SK-N-SH (cell line): ENCODE data around the gene MICAL2. TPM values are rescaled to one million over a fixed set of nuclear protein-coding genes. Genes with fewer than 3 reads are reported as not detected.
A peak's percentile ranks its signal among the peaks of the same experiment; 100 is the strongest.

Experiments used
- CTCF ChIA-PET: fragments of 300-600, 350-600 bp; formaldehyde crosslinking; extraction: SDS; loops from one replicate; lab custom pipeline; 2021; lab: Yijun Ruan, JAX
- POLR2A ChIA-PET: fragments of 350-600 bp; sonication (Branson Sonifier 250); formaldehyde crosslinking; extraction: SDS; loops from one replicate; lab custom pipeline; 2020; ENCODE audit warnings: antibody characterized with exemption, inconsistent platforms; lab: Yijun Ruan, JAX
- DNase-seq: peaks from one replicate; pipeline ENCODE4 v3.0.0; 2012
- H2AFZ ChIP-seq: fragments of 200-600 bp; sonication (generic); 2 replicates; pipeline ENCODE4 v1.8.1; 2016; ENCODE audit warnings: antibody characterized with exemption, mild to moderate bottlenecking, low read depth
- H3F3A ChIP-seq: fragments of 200-600 bp; sonication (generic); replicated peaks from 2 replicates; pipeline ENCODE3; 2016; ENCODE audit warnings: antibody characterized with exemption, mild to moderate bottlenecking; ENCODE audit not compliant: insufficient read depth
- H3K27ac ChIP-seq, 2 experiments: fragments of 200-500 bp in 1 of 2; fragments of 200-600 bp in 1 of 2; sonication (Bioruptor generic) in 1 of 2; sonication (generic), shearing (Covaris generic) in 1 of 2; 2 replicates each; pipeline versions ENCODE4 v1.5.1 to v1.6.1; 2014 to 2016; ENCODE audit warnings: low read depth in 2 of 2, inconsistent platforms in 1 of 2, low read length in 1 of 2, mild to moderate bottlenecking in 1 of 2, mixed read lengths in 1 of 2
- H3K27me3 ChIP-seq: fragments of 200-600 bp; sonication (generic), shearing (Covaris generic); 2 replicates; pipeline ENCODE4 v1.6.1; 2016; ENCODE audit warnings: mixed run types; ENCODE audit not compliant: insufficient read depth
- H3K36me3 ChIP-seq, 2 experiments: fragments of 200-500 bp in 1 of 2; fragments of 200-600 bp in 1 of 2; sonication (Bioruptor generic) in 1 of 2; sonication (generic) in 1 of 2; replicated peaks in 1 of 2; 2 replicates each; pipeline versions ENCODE3 to v1.5.1; 2014 to 2016; ENCODE audit warnings: low read length in 1 of 2, mild to moderate bottlenecking in 1 of 2; ENCODE audit not compliant: insufficient read depth in 2 of 2, control insufficient read depth in 1 of 2
- H3K4me1 ChIP-seq, 2 experiments: fragments of 200-500 bp in 1 of 2; fragments of 200-600 bp in 1 of 2; sonication (Bioruptor generic) in 1 of 2; sonication (generic), shearing (Covaris generic) in 1 of 2; 2 replicates each; pipeline versions ENCODE4 v1.5.1 to v1.6.1; 2014 to 2016; ENCODE audit warnings: low read depth in 1 of 2, low read length in 1 of 2, mixed run types in 1 of 2; ENCODE audit not compliant: insufficient read depth in 2 of 2, control insufficient read depth in 1 of 2
- H3K4me2 ChIP-seq: fragments of 200-600 bp; sonication (generic), shearing (Covaris generic); 2 replicates; pipeline ENCODE4 v1.6.1; 2017; ENCODE audit warnings: mixed run types
- H3K4me3 ChIP-seq, 2 experiments: fragments of 200-500 bp in 1 of 2; fragments of 200-600 bp in 1 of 2; sonication (Bioruptor generic) in 1 of 2; sonication (generic), shearing (Covaris generic) in 1 of 2; 2 replicates each; pipeline versions ENCODE4 v1.5.1 to v1.8.1; 2014 to 2016; ENCODE audit warnings: low read depth in 2 of 2, inconsistent platforms in 1 of 2, low read length in 1 of 2, mild to moderate bottlenecking in 1 of 2, mixed read lengths in 1 of 2, moderate library complexity in 1 of 2
- H3K79me2 ChIP-seq: fragments of 200-600 bp; sonication (generic); 2 replicates; pipeline ENCODE4 v1.8.1; 2017; ENCODE audit warnings: mild to moderate bottlenecking; ENCODE audit not compliant: insufficient read depth
- H3K9ac ChIP-seq: fragments of 200-600 bp; sonication (generic); 2 replicates; pipeline ENCODE4 v1.6.1; 2017; ENCODE audit warnings: mixed run types
- H3K9me2 ChIP-seq: fragments of 200-600 bp; sonication (generic); 2 replicates; pipeline ENCODE4 v1.6.1; 2017; ENCODE audit warnings: mixed run types
- H3K9me3 ChIP-seq: fragments of 200-600 bp; sonication (generic); 2 replicates; pipeline ENCODE4 v1.6.1; 2017; ENCODE audit warnings: mixed run types, mild to moderate bottlenecking, moderate library complexity
- H4K20me1 ChIP-seq: fragments of 200-600 bp; sonication (generic); 2 replicates; pipeline ENCODE4 v1.6.1; 2017; ENCODE audit warnings: mild to moderate bottlenecking, mixed run types; ENCODE audit not compliant: insufficient read depth
- CHD2 ChIP-seq: fragments of 150-350 bp; IDR thresholded peaks from 2 replicates; pipeline ENCODE4 v1.6.1; 2018; ENCODE audit warnings: low read length; ENCODE audit not compliant: partially characterized antibody
- FOSL2 ChIP-seq: IDR thresholded peaks from 2 replicates; pipeline ENCODE4 v1.4.0; 2012; ENCODE audit warnings: low read depth, mild to moderate bottlenecking, moderate library complexity, borderline replicate concordance
- GATA2 ChIP-seq: sonication (generic); formaldehyde crosslinking; IDR thresholded peaks from 2 replicates; pipeline ENCODE4 v1.5.0; 2020; ENCODE audit warnings: mild to moderate bottlenecking, missing genetic modification reagents
- JUND ChIP-seq: IDR thresholded peaks from 2 replicates; pipeline ENCODE4 v1.4.0; 2012
- MEF2A ChIP-seq: IDR thresholded peaks from 2 replicates; pipeline ENCODE4 v1.4.0; 2012; ENCODE audit warnings: low read depth, borderline replicate concordance
- NFIC ChIP-seq: IDR thresholded peaks from 2 replicates; pipeline ENCODE4 v1.4.0; 2012; ENCODE audit warnings: borderline replicate concordance
- RAD21 ChIP-seq: IDR thresholded peaks from 2 replicates; pipeline ENCODE4 v1.6.1; 2012; ENCODE audit warnings: mild to moderate bottlenecking, low read length
- RCOR1 ChIP-seq: fragments of 150-350 bp; IDR thresholded peaks from 2 replicates; pipeline ENCODE4 v1.6.1; 2017; ENCODE audit warnings: antibody characterized with exemption, low read length
- SIN3A ChIP-seq: IDR thresholded peaks from 2 replicates; pipeline ENCODE4 v1.6.1; 2012; ENCODE audit warnings: low read depth, mild to moderate bottlenecking, low read length, moderate library complexity, borderline replicate concordance
- SMC3 ChIP-seq: IDR thresholded peaks from 2 replicates; pipeline ENCODE4 v1.6.1; 2012; ENCODE audit warnings: low read depth, low read length, improper control_type of control experiment
- YY1 ChIP-seq: IDR thresholded peaks from 2 replicates; pipeline ENCODE4 v1.4.0; 2012; ENCODE audit warnings: low read depth, mild to moderate bottlenecking
- WGBS: methylation state at CpG from one replicate; pipeline ENCODE4 v1.1.6; 2017; ENCODE audit warnings: low lambda C conversion rate; 5-methylcytosine and 5-hydroxymethylcytosine counted together
- polyA plus RNA-seq, 3 experiments: library from polyadenylated mRNA; depleted of rRNA; stranded (reverse); fragments of >200 nt; gene quantifications; 2 replicates each; pipeline ENCODE4 v1.2.3, GENCODE V29; 2012
- TF ChIP-seq, protein P1 (sequence below): IDR thresholded peaks from 2 replicates; pipeline ENCODE4 v1.6.1; 2012; ENCODE audit warnings: mild to moderate bottlenecking, low read depth, low read length, moderate library complexity
- TF ChIP-seq, protein P2 (sequence below): fragments of 200-600 bp; sonication (generic); IDR thresholded peaks from 2 replicates; pipeline ENCODE4 v1.6.1; 2017; ENCODE audit warnings: antibody characterized with exemption, mild to moderate bottlenecking, moderate library complexity
- TF ChIP-seq, protein P3 (sequence below): fragments of 150-350 bp; IDR thresholded peaks from 2 replicates; pipeline ENCODE4 v1.6.1; 2016; ENCODE audit warnings: mild to moderate bottlenecking, low read depth, low read length
- TF ChIP-seq, protein P4 (sequence below): fragments of 150-350 bp; IDR thresholded peaks from 2 replicates; pipeline ENCODE4 v1.6.1; 2017; ENCODE audit warnings: antibody characterized with exemption, low read length, low read depth, borderline replicate concordance

Gene MICAL2
- polyA plus RNA-seq, 1 of the 3 experiments (the other 2 are of a cell fraction): 54.6 TPM

DNA sequence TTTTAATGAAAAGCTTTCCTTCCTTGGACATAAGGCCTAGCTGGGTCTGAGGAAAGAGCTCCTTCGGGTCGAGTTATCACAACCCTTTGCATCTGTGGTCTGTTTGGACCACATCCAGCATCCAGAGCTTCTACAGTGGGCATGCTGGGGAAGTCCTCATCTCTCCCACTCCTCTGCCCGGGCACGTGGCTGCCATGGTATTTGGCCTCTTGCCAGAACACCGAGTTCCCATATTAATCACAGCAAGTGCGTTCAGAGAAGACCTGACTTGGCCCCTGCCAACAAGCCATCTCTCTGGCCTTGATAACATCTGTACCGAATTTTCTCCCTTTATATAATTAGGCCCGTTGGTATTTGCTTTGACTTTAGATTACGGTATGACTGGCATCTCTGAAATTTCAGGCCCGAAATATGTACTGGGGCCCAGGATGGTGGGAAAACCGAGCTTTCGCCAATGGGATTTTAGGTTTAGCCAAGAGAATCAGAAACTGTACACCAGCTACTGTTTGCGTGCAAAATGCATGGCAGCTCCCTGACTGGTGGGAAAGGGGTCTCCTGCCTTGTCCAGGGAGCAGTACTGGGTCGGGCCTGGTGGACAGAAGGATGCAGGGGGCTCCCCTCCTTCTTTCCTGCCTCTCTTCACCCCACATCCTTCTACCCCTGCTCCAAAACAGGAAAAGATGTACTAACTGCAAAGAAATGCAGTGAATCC, 90.0 kb downstream of the MICAL2 start (continued):
- no peak for TF ChIP-seq CHD2
- peak; percentile 100 for TF ChIP-seq NFIC
- TF ChIP-seq RCOR1: peak; percentile 74
- TF ChIP-seq JUND: peak; percentile 84
- TF ChIP-seq SIN3A: 0 out of 2 replicates have a peak, but pooled peaks have one; percentile 84
- peak; percentile 73 for TF ChIP-seq FOSL2
- TF ChIP-seq, protein P1, sequence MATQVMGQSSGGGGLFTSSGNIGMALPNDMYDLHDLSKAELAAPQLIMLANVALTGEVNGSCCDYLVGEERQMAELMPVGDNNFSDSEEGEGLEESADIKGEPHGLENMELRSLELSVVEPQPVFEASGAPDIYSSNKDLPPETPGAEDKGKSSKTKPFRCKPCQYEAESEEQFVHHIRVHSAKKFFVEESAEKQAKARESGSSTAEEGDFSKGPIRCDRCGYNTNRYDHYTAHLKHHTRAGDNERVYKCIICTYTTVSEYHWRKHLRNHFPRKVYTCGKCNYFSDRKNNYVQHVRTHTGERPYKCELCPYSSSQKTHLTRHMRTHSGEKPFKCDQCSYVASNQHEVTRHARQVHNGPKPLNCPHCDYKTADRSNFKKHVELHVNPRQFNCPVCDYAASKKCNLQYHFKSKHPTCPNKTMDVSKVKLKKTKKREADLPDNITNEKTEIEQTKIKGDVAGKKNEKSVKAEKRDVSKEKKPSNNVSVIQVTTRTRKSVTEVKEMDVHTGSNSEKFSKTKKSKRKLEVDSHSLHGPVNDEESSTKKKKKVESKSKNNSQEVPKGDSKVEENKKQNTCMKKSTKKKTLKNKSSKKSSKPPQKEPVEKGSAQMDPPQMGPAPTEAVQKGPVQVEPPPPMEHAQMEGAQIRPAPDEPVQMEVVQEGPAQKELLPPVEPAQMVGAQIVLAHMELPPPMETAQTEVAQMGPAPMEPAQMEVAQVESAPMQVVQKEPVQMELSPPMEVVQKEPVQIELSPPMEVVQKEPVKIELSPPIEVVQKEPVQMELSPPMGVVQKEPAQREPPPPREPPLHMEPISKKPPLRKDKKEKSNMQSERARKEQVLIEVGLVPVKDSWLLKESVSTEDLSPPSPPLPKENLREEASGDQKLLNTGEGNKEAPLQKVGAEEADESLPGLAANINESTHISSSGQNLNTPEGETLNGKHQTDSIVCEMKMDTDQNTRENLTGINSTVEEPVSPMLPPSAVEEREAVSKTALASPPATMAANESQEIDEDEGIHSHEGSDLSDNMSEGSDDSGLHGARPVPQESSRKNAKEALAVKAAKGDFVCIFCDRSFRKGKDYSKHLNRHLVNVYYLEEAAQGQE: no peak; the same call in 1 of the 2 replicates
- TF ChIP-seq MEF2A: peak; percentile 69; the same call in 1 of the 2 replicates

DNA sequence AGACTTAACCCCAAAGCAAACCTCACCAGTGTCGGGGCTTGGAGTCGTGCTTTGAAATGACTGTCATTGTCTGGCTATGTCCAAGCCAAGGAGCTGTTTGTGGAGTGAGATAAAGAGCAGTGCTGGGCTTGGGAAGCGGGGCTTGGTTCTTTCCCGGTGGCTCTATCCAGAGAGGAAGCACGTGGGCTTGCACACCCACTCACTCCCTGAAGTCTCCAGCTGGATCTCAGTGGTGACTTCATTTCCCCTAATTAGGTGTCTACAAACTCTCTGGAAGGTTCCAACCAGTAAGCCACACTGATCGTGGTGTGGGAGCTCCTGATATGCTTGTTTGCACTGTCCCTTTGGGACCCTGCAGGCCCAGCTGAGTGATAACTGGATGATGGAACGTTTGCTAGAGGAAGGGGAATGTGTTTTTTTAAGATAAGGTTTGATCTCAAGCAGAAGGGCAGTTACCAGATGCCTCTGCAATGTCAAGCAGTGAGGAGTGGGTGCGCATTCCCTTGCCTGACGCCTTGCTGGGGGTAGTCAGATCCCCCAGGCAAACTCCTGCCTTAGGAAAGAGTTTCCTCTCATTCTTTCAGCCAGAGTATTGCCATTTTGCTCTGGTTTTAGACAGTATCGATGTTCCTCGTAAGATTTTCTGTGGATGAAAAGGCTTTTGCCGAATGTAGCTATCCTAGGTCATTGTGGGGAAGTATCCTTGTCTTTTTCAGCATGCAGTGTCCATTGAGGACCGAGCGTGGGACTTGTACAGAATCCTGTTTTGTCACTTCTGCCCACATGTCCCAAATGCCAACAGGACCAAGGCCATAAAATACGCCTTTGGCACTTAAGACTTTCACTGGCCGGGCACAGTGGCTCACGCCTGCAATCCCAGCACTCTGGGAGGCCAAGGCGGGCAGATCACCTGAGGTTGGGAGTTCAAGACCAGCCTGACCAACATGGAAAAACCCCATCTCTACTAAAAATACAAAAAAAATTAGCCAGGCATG, 90.9 kb downstream of the MICAL2 start:
- Histone ChIP-seq H3K4me2 (peak overlapping the region; percentile 55; the same call in 1 of the 2 replicates), H3K9ac (peak overlapping the region; percentile 84), H3K36me3 (peaks cover 4 to 41% of the 10 kb centered on the region in 2 experiments), H3K9me2 (no peaks in the 10 kb centered on the region), H3K4me1 (peaks cover 24 to 27% of the 10 kb centered on the region in 2 experiments; a peak in 3 of 4 replicates), H3K27ac (peak overlapping the region; percentile 81 to 100), H4K20me1 (no peaks in the 10 kb centered on the region), H3K27me3 (no peaks in the 10 kb centered on the region), H3K79me2 (peaks cover 80% of the 10 kb centered on the region), H3K4me3 (no peak overlapping the region), H3F3A (peaks cover 68% of the 10 kb centered on the region), H2AFZ (no peak overlapping the region), H3K9me3 (no peaks in the 10 kb centered on the region)
- ChIA-PET POLR2A (no interaction called here), CTCF (interaction anchor here (0.8 to 1.6 kb wide), 4 partner anchors 10 to 80 kb away, joined by 3 to 5 read pairs (median 4); no protein-coding TSS in a partner anchor)
- whole genome bisulfite sequencing: 51% methylated on average over 17 of the region's 18 CpGs
- peak; percentile 60 for DNase-seq
- TF ChIP-seq CHD2: no peak
- TF ChIP-seq, protein P2, sequence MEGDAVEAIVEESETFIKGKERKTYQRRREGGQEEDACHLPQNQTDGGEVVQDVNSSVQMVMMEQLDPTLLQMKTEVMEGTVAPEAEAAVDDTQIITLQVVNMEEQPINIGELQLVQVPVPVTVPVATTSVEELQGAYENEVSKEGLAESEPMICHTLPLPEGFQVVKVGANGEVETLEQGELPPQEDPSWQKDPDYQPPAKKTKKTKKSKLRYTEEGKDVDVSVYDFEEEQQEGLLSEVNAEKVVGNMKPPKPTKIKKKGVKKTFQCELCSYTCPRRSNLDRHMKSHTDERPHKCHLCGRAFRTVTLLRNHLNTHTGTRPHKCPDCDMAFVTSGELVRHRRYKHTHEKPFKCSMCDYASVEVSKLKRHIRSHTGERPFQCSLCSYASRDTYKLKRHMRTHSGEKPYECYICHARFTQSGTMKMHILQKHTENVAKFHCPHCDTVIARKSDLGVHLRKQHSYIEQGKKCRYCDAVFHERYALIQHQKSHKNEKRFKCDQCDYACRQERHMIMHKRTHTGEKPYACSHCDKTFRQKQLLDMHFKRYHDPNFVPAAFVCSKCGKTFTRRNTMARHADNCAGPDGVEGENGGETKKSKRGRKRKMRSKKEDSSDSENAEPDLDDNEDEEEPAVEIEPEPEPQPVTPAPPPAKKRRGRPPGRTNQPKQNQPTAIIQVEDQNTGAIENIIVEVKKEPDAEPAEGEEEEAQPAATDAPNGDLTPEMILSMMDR: no peak
- no peak for TF ChIP-seq SMC3
- no peak for TF ChIP-seq YY1
- TF ChIP-seq GATA2 (CRISPR knock-in tag): peak; percentile 63
- TF ChIP-seq SIN3A: no peak
- TF ChIP-seq RAD21: no peak
- TF ChIP-seq, protein P1: 0 out of 2 replicates have a peak, but pooled peaks have one; percentile 9
- TF ChIP-seq, protein P3, sequence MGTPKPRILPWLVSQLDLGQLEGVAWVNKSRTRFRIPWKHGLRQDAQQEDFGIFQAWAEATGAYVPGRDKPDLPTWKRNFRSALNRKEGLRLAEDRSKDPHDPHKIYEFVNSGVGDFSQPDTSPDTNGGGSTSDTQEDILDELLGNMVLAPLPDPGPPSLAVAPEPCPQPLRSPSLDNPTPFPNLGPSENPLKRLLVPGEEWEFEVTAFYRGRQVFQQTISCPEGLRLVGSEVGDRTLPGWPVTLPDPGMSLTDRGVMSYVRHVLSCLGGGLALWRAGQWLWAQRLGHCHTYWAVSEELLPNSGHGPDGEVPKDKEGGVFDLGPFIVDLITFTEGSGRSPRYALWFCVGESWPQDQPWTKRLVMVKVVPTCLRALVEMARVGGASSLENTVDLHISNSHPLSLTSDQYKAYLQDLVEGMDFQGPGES: no peak
- TF ChIP-seq RCOR1: peak; percentile 62
- TF ChIP-seq, protein P4, sequence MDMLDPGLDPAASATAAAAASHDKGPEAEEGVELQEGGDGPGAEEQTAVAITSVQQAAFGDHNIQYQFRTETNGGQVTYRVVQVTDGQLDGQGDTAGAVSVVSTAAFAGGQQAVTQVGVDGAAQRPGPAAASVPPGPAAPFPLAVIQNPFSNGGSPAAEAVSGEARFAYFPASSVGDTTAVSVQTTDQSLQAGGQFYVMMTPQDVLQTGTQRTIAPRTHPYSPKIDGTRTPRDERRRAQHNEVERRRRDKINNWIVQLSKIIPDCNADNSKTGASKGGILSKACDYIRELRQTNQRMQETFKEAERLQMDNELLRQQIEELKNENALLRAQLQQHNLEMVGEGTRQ: no peak
